Measurements from ENCODE around the gene EME1. TPM values are rescaled to one million over a fixed set of nuclear protein-coding genes. Genes with fewer than 3 reads are reported as not detected.

Gene EME1
- total and polyA plus RNA-seq, 2 of the 13 experiments (the other 11 are each of a cell fraction or from before 2014, with no cell fraction given): 20.7 to 24.6 TPM

DNA sequence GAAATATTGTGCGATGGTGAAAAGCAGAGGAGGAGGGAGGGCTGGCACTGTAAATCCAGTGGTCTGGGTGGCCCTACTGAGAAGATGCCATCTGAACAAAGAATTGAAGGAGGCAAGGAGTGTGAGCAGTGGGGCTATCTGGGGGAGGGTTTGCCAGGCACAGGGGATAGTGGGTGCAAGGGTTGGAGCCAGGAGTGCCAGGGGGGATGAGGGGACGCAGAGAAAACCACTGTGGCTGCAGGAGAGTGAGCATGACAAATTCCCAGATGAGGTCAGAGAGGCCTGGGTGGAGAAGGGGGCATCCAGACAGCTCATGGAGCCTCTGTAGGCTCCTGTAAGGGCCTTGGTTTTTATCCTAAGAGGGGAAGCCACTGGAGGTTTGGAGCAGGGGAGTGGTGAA is 22.3 kb upstream of the EME1 start (continued):
- TF ChIP-seq, protein P1, sequence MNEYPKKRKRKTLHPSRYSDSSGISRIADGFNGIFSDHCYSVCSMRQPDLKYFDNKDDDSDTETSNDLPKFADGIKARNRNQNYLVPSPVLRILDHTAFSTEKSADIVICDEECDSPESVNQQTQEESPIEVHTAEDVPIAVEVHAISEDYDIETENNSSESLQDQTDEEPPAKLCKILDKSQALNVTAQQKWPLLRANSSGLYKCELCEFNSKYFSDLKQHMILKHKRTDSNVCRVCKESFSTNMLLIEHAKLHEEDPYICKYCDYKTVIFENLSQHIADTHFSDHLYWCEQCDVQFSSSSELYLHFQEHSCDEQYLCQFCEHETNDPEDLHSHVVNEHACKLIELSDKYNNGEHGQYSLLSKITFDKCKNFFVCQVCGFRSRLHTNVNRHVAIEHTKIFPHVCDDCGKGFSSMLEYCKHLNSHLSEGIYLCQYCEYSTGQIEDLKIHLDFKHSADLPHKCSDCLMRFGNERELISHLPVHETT (CRISPR knock-in tag; conservative IDR thresholded peaks at IDR 0.05): no peak
- TF ChIP-seq MAF1 (CRISPR knock-in tag; IDR thresholded peaks at IDR 0.05; ENCODE audit: borderline replicate concordance) (no peak), ZNF350 (CRISPR knock-in tag; IDR thresholded peaks at IDR 0.05; ENCODE audit: borderline replicate concordance, low read depth) (no peak), ZNF83 (CRISPR knock-in tag; IDR thresholded peaks at IDR 0.05; ENCODE audit: borderline replicate concordance) (no peak)
- TF ChIP-seq, protein P2, sequence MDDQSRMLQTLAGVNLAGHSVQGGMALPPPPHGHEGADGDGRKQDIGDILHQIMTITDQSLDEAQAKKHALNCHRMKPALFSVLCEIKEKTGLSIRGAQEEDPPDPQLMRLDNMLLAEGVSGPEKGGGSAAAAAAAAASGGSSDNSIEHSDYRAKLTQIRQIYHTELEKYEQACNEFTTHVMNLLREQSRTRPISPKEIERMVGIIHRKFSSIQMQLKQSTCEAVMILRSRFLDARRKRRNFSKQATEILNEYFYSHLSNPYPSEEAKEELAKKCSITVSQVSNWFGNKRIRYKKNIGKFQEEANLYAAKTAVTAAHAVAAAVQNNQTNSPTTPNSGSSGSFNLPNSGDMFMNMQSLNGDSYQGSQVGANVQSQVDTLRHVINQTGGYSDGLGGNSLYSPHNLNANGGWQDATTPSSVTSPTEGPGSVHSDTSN (CRISPR knock-in tag; IDR thresholded peaks at IDR 0.05; ENCODE audit: borderline replicate concordance): no peak

DNA sequence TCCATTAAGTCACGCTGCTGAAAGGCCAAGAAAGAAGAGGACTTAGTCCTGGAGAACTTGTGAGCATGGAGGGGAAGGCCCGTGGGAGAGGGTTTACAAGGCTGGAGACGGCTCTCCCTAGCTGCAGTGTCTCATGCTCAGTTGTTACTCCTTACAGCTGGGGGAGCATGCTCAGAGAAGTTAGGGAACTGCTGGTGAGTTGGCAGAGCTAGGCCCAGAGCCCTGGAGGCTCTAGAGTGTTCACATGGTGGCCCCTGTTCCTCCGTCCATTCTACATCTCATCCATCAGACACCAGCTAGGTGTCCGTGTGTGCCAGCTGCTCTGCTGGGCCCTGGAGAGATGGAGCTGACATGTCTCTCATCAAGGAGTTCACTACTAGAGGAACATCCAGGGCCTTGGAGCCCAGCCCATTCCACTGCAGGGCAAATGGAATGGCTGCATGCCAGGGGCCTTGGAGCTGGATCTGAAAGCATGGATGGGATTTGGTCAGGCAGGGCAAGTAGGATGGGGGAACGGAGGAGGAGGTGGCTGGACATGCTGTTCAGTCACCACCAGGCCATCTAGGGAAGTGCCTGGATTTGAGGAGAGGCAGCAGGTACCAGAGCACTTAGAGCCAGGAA is 20.8 kb upstream of the EME1 start:
- no peak overlapping the region for H3K4me3 ChIP-seq (replicated peaks in 1 of 3; ENCODE audit: insufficient read depth in 1 of 3, low read depth in 2 of 3, low read length in 3 of 3)
- FAIRE-seq (no peak), ATAC-seq (peak; percentile 3; the same call in 1 of the 3 replicates), DNase-seq (ENCODE audit: low spot score) (no peak)
- no peak overlapping the region for H3K27ac ChIP-seq (ENCODE audit: extremely low read length, insufficient read depth, low read length)
- in situ Hi-C loops (cut with HindIII; ENCODE audit: extremely low pct_ligation_motif_present, low pct_unique_long_range_greater_than_20kb) (no loop called here), intact Hi-C loops (cut with micrococcal nuclease; ENCODE audit: unreplicated experiment) (no loop called here)
- H3K9me3 ChIP-seq (ENCODE audit: low read length): no peaks in the 10 kb centered on the region
- ChIA-PET POLR2A (interaction anchor here (1.0 kb wide), 1 partner anchor 10 kb away, joined by 5 read pairs; no protein-coding TSS in a partner anchor), CTCF (ENCODE audit: low intra/inter-chr PET ratio, low total read pairs) (no interaction called here)
- peaks cover 12% of the 10 kb centered on the region for H3K4me1 ChIP-seq (ENCODE audit: insufficient read depth, low read length)
- no peak overlapping the region for H3K9ac ChIP-seq (ENCODE audit: insufficient read depth, low read depth, low read length)
- no TSS peak for BruUV-seq (replicated peaks)
- TF ChIP-seq ZNF160 (CRISPR knock-in tag; IDR thresholded peaks at IDR 0.05): 0 out of 2 replicates have a peak, but pooled peaks have one; percentile 4
- no peak for TF ChIP-seq XRCC5 (optimal IDR thresholded peaks at IDR 0.05; ENCODE audit: low read length)
- TF ChIP-seq NFATC3 (CRISPR knock-in tag; IDR thresholded peaks at IDR 0.05): no peak
- TF ChIP-seq, protein P3, sequence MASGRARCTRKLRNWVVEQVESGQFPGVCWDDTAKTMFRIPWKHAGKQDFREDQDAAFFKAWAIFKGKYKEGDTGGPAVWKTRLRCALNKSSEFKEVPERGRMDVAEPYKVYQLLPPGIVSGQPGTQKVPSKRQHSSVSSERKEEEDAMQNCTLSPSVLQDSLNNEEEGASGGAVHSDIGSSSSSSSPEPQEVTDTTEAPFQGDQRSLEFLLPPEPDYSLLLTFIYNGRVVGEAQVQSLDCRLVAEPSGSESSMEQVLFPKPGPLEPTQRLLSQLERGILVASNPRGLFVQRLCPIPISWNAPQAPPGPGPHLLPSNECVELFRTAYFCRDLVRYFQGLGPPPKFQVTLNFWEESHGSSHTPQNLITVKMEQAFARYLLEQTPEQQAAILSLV (CRISPR knock-in tag; IDR thresholded peaks at IDR 0.05; ENCODE audit: borderline replicate concordance): 0 out of 2 replicates have a peak, but pooled peaks have one; percentile 32
- peak; percentile 36; the same call in 1 of the 2 replicates for TF ChIP-seq POLR2G (IDR thresholded peaks at IDR 0.05; ENCODE audit: low read depth, low read length)
- peak; percentile 49; the same call in 1 of the 2 replicates for TF ChIP-seq AKAP8 (CRISPR knock-in tag; IDR thresholded peaks at IDR 0.05)
- TF ChIP-seq, protein P4, sequence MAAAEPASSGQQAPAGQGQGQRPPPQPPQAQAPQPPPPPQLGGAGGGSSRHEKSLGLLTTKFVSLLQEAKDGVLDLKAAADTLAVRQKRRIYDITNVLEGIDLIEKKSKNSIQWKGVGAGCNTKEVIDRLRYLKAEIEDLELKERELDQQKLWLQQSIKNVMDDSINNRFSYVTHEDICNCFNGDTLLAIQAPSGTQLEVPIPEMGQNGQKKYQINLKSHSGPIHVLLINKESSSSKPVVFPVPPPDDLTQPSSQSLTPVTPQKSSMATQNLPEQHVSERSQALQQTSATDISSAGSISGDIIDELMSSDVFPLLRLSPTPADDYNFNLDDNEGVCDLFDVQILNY (CRISPR knock-in tag; conservative IDR thresholded peaks at IDR 0.05): no peak
- no peak overlapping the region for H2AFZ ChIP-seq (ENCODE audit: low read length)
- H3K36me3 ChIP-seq (replicated peaks in 1 of 2; ENCODE audit: control insufficient read depth in 1 of 2, insufficient read depth in 2 of 2, low read length in 2 of 2): peaks cover 26 to 38% of the 10 kb centered on the region in 2 experiments; a peak in 4 of 5 replicates
- 94% methylated on average over 6 of the region's 6 CpGs for WGBS (ENCODE audit: low lambda C conversion rate)
- peaks cover 4% of the 10 kb centered on the region for H3K79me2 ChIP-seq (ENCODE audit: insufficient read depth, low read length)
- no peak overlapping the region for H3K4me2 ChIP-seq (ENCODE audit: low read depth, low read length)
- H3K27me3 ChIP-seq (ENCODE audit: control insufficient read depth in 1 of 2, insufficient read depth in 2 of 2, low read length in 2 of 2): no peaks in the 10 kb centered on the region
- no peaks in the 10 kb centered on the region for H4K20me1 ChIP-seq (ENCODE audit: insufficient read depth, low read length)
